ENCODE measurements around the gene FAM78B. TPM values are rescaled to one million over a fixed set of nuclear protein-coding genes. Genes with fewer than 3 reads are reported as not detected.

The FAM78B gene
- total RNA-seq, 2 experiments from 2014 or later, result 0.11 TPM; not detected in 1

DNA sequence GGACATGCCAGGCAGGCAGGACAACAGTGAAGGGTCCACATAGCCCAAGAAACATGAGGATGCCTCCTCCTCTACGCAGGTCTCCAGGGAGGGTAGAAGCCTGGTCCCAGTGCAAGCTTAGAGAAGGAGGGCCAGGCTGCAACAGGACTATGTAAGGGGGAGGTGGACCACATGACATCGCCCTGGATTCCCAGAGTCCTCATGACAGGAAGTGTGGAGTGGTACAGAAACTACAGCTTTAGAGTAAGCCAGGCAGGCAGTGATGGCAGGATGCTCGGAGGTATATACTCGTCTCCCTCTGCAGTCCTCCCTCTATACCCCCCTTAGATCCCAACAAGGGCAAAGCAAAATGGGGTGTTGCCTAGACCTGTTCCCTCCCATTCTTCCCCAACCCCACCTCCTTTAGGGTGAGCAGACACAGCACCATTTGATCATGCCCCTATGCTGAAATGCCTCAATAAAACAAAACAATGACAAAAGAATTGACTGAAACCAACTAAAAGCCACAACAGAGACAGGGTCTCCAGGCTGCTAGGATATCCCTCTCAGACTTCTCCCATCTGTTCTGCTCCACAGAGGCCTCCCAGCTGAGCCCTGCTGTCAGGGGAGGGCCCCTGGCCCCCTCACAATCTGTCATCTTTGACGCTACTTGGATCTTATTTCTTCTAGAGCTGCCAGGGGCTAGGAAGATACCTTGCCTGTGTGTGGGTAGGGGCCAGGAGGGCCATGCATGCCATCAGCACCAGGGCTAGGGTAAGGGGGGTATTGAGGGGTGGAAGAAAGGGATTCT lies 13.1 kb downstream of the FAM78B start:
- no peaks in the 10 kb centered on the region for H3K9me3 Mint-ChIP-seq

DNA sequence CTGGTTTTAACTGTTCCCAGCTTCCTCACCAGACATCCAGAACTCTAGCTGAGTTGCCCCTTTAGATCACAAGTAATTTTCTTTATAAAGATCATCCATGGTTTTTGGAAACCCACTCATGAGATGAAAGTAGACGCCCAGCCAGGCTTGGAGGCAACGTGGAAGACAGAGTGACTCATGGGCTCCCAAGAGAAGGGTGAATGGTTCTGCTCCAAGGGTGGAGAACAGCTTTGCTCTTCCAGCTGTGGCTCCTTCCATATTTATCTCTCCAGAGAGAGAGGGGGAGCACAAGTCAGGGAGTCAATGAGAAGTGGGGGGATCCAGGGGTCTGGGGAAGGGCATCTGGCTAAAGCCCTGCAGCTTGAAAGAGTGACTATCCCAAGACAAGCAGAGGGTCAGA lies 13.8 kb downstream of the FAM78B start:
- Histone ChIP-seq H3K9me3 (ENCODE audit: control insufficient read depth in 1 of 2, insufficient read depth in 1 of 2, low read length in 2 of 2) (peaks cover 0 to 4% of the 10 kb centered on the region in 2 experiments), H3K36me3 (ENCODE audit: insufficient read depth, low read length) (no peaks in the 10 kb centered on the region), H3K27ac (ENCODE audit: low read depth in 1 of 2, low read length in 2 of 2) (no peak overlapping the region), H3K4me1 (ENCODE audit: insufficient read depth, low read length) (no peaks in the 10 kb centered on the region), H3K4me3 (ENCODE audit: low read length) (no peak overlapping the region), H3K27me3 (ENCODE audit: control insufficient read depth in 1 of 2, insufficient read depth in 2 of 2, low read length in 2 of 2) (no peaks in the 10 kb centered on the region)
- no peak for TF ChIP-seq CTCF (IDR thresholded peaks at IDR 0.05)
- CTCF ChIA-PET, result no interaction called here
- intact Hi-C loops (cut with DNase I, micrococcal nuclease), result loop anchor here in 1 of 2 experiments (10.0 kb wide), 1 partner anchor 218 kb away; no protein-coding TSS in a partner anchor
- DNase-seq (no peak), ATAC-seq (ENCODE audit: poor library complexity) (no peak)
- H3K4me3 Mint-ChIP-seq, result no peak overlapping the region
- POLR2A ChIA-PET, result no interaction called here
- H3K36me3 Mint-ChIP-seq (ENCODE audit: low read depth), result no peaks in the 10 kb centered on the region
- no peaks in the 10 kb centered on the region for H3K9me3 Mint-ChIP-seq
- H3K27me3 Mint-ChIP-seq, result peaks cover 9% of the 10 kb centered on the region
- no peaks in the 10 kb centered on the region for H3K4me1 Mint-ChIP-seq (ENCODE audit: low read depth)
- no peak overlapping the region for H3K27ac Mint-ChIP-seq

More for the DNA sequence above, 13.1 kb downstream of the FAM78B start:
- Histone ChIP-seq H3K27ac (ENCODE audit: low read depth in 1 of 2, low read length in 2 of 2) (no peak overlapping the region), H3K4me3 (ENCODE audit: low read length) (no peak overlapping the region), H3K4me1 (ENCODE audit: insufficient read depth, low read length) (no peaks in the 10 kb centered on the region), H3K36me3 (ENCODE audit: insufficient read depth, low read length) (no peaks in the 10 kb centered on the region), H3K27me3 (ENCODE audit: control insufficient read depth in 1 of 2, insufficient read depth in 2 of 2, low read length in 2 of 2) (no peaks in the 10 kb centered on the region), H3K9me3 (ENCODE audit: control insufficient read depth in 1 of 2, insufficient read depth in 1 of 2, low read length in 2 of 2) (peaks cover 0 to 4% of the 10 kb centered on the region in 2 experiments)
- Mint-ChIP-seq H3K27ac (no peak overlapping the region), H3K27me3 (peaks cover 6% of the 10 kb centered on the region), H3K4me1 (ENCODE audit: low read depth) (no peaks in the 10 kb centered on the region), H3K36me3 (ENCODE audit: low read depth) (no peaks in the 10 kb centered on the region), H3K4me3 (no peak overlapping the region)
- no peak for ATAC-seq (ENCODE audit: poor library complexity)
- no peak for DNase-seq
- no peak for TF ChIP-seq CTCF (IDR thresholded peaks at IDR 0.05)
- CTCF ChIA-PET, result no interaction called here
- POLR2A ChIA-PET, result interaction anchor here (0.7 kb wide), 1 partner anchor 16 kb away, joined by 3 read pairs; no protein-coding TSS in a partner anchor
- intact Hi-C loops (cut with DNase I, micrococcal nuclease), result loop anchor here in 1 of 2 experiments (10.0 kb wide), 1 partner anchor 219 kb away; no protein-coding TSS in a partner anchor

DNA sequence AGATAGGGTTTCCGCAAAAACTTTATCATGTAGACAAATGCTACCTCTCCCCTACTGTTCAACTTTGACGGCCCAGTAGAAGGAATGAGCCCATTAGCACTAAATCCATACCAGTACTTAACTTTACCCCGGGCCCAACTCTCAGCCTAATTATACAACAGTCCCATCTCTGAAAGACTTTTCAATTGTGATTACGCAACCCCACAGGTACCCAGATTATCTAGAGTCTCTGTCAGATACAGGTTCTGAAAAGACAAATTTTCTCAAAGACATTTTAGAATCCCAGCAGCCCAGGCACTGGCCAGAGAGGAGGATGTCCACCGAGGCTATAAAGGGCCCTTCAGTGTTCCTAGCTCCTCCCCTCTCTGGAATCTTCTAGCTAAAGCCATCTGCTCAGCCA lies 15.0 kb downstream of the FAM78B start:
- POLR2A ChIA-PET, result no interaction called here
- no peak for TF ChIP-seq CTCF (IDR thresholded peaks at IDR 0.05)
- Histone ChIP-seq H3K4me1 (ENCODE audit: insufficient read depth, low read length) (no peaks in the 10 kb centered on the region), H3K4me3 (ENCODE audit: low read length) (no peak overlapping the region), H3K27me3 (ENCODE audit: control insufficient read depth in 1 of 2, insufficient read depth in 2 of 2, low read length in 2 of 2) (no peaks in the 10 kb centered on the region), H3K9me3 (ENCODE audit: control insufficient read depth in 1 of 2, insufficient read depth in 1 of 2, low read length in 2 of 2) (peaks cover 0 to 4% of the 10 kb centered on the region in 2 experiments), H3K36me3 (ENCODE audit: insufficient read depth, low read length) (no peaks in the 10 kb centered on the region), H3K27ac (ENCODE audit: low read depth in 1 of 2, low read length in 2 of 2) (no peak overlapping the region)
- no peak for ATAC-seq (ENCODE audit: poor library complexity)
- H3K27me3 Mint-ChIP-seq, result peaks cover 12% of the 10 kb centered on the region
- no peaks in the 10 kb centered on the region for H3K36me3 Mint-ChIP-seq (ENCODE audit: low read depth)
- no peak overlapping the region for H3K27ac Mint-ChIP-seq
- no peaks in the 10 kb centered on the region for H3K4me1 Mint-ChIP-seq (ENCODE audit: low read depth)
- no peak for DNase-seq
- intact Hi-C loops (cut with DNase I, micrococcal nuclease), result loop anchor here in 1 of 2 experiments (10.0 kb wide), 1 partner anchor 217 kb away; no protein-coding TSS in a partner anchor
- H3K9me3 Mint-ChIP-seq, result no peaks in the 10 kb centered on the region
- H3K4me3 Mint-ChIP-seq, result no peak overlapping the region
- CTCF ChIA-PET, result no interaction called here
